ENCODE measurements around the gene SOD2.
A peak's percentile ranks its signal among the peaks of the same experiment; 100 is the strongest.

The SOD2 gene

GRCh38 chr6:159649441-159649840 is 43.6 kb downstream of the SOD2 start:
- no peak for DNase-seq (ENCODE audit: low read depth)
- no peak overlapping the region for H3K4me3 ChIP-seq (ENCODE audit: low read depth, low read length)

GRCh38 chr6:159646733-159647132 is 46.3 kb downstream of the SOD2 start:
- DNase-seq (ENCODE audit: low read depth) = no peak

GRCh38 chr6:159646116-159646515 is 46.9 kb downstream of the SOD2 start:
- H3K4me3 ChIP-seq (ENCODE audit: low read depth, low read length) = no peak overlapping the region
- peak; percentile 10 for DNase-seq (ENCODE audit: low read depth)

More at GRCh38 chr6:159646733-159647132, 46.3 kb downstream of the SOD2 start:
- no peak overlapping the region for H3K4me3 ChIP-seq (ENCODE audit: low read depth, low read length)

- no peak overlapping the region for H3K4me3 ChIP-seq (ENCODE audit: low read depth, low read length)
- DNase-seq (ENCODE audit: low read depth) = no peak
Measured at GRCh38 chr6:159645640-159646039, 47.4 kb downstream of the SOD2 start.
